ENCODE data around the gene SLIT3.

DNA sequence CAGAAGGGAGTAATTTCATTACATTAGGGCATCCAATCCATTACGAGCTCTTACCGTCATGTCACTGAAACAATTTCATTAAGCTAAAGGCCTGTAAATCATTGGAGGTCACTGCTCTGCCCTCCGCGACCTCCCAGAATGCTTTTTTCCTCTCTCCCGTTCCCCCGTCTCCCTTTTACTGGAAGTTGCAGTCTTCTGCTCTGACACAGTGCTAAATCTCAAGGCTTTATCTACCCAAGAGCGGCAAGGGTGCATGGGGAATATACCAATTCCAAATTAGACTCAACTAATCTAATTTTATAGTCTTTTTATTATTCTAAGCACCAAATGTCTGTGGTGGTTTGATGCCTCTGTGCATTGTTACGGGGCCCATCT lies 456.0 kb downstream of the SLIT3 start:
- TF ChIP-seq, protein P1, sequence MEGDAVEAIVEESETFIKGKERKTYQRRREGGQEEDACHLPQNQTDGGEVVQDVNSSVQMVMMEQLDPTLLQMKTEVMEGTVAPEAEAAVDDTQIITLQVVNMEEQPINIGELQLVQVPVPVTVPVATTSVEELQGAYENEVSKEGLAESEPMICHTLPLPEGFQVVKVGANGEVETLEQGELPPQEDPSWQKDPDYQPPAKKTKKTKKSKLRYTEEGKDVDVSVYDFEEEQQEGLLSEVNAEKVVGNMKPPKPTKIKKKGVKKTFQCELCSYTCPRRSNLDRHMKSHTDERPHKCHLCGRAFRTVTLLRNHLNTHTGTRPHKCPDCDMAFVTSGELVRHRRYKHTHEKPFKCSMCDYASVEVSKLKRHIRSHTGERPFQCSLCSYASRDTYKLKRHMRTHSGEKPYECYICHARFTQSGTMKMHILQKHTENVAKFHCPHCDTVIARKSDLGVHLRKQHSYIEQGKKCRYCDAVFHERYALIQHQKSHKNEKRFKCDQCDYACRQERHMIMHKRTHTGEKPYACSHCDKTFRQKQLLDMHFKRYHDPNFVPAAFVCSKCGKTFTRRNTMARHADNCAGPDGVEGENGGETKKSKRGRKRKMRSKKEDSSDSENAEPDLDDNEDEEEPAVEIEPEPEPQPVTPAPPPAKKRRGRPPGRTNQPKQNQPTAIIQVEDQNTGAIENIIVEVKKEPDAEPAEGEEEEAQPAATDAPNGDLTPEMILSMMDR (conservative IDR thresholded peaks at IDR 0.05; ENCODE audit: low read length), result no peak
- no peak for TF ChIP-seq EZH2phosphoT487 (IDR thresholded peaks at IDR 0.05; ENCODE audit: borderline replicate concordance)

All from Loucy (cell line).